ENCODE data around the gene MEIS3. TPM values are rescaled to one million over a fixed set of nuclear protein-coding genes. Genes with fewer than 3 reads are reported as not detected.

MEIS3 gene
- total and polyA plus RNA-seq, 2 donors from 2014 or later = 3.8 to 7.6 TPM

DNA sequence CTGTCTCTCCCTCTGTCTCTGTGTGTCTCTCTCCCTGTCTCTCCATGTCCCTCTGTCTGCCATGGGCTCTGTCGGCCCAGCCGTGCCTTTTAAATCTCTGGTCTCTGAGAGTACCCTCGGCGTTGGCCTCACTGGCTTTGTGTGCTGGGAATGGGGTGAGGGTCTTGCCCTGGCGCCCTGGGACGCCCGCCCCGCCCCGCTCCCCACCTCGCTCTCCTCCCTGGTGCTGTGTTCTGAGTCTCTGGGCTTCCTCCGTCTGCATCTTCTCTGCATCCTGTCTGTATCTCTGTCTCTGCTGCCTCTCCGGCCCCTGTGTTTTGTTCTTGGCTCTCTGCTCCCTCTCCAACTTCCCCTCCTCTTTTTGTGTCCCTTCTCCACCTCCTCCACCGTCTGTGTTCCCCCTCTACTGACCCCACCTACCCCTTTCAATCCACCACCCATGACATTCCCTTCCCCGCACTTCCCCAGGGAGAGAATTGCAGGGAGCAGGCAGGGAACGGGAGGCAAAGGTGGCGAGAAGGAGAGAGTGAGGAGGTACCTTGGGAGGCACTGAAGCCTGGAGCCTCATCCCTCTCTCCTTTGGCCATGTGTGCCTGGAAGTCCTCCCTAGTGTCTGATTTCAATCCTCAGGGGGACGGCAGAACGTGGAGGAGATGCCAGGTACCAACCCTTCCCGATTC, 4.0 kb upstream of the MEIS3 start:
- Histone ChIP-seq H3K27me3 (ENCODE audit: control insufficient read depth, insufficient read depth, low read length) (peaks cover 22% of the 10 kb centered on the region), H3K9ac (ENCODE audit: low read length in 3 of 3) (no peak overlapping the region), H3K9me3 (ENCODE audit: control insufficient read depth in 2 of 3, insufficient read depth in 1 of 3, low read length in 3 of 3) (no peaks in the 10 kb centered on the region), H3K4me3 (ENCODE audit: low read length in 3 of 3) (no peak overlapping the region), H3K36me3 (ENCODE audit: control insufficient read depth in 2 of 3, insufficient read depth in 3 of 3, low read length in 3 of 3) (no peaks in the 10 kb centered on the region), H3K4me1 (ENCODE audit: control insufficient read depth in 2 of 3, insufficient read depth in 2 of 3, low read depth in 1 of 3, low read length in 3 of 3) (peaks cover 0 to 5% (median 0%) of the 10 kb centered on the region in 3 donors), H3K27ac (ENCODE audit: low read depth in 2 of 2, low read length in 2 of 2) (no peak overlapping the region)
- TF ChIP-seq, protein P1, sequence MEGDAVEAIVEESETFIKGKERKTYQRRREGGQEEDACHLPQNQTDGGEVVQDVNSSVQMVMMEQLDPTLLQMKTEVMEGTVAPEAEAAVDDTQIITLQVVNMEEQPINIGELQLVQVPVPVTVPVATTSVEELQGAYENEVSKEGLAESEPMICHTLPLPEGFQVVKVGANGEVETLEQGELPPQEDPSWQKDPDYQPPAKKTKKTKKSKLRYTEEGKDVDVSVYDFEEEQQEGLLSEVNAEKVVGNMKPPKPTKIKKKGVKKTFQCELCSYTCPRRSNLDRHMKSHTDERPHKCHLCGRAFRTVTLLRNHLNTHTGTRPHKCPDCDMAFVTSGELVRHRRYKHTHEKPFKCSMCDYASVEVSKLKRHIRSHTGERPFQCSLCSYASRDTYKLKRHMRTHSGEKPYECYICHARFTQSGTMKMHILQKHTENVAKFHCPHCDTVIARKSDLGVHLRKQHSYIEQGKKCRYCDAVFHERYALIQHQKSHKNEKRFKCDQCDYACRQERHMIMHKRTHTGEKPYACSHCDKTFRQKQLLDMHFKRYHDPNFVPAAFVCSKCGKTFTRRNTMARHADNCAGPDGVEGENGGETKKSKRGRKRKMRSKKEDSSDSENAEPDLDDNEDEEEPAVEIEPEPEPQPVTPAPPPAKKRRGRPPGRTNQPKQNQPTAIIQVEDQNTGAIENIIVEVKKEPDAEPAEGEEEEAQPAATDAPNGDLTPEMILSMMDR (IDR thresholded peaks at IDR 0.05; ENCODE audit: borderline replicate concordance, extremely low read depth, insufficient read depth) = no peak
- intact Hi-C loops (cut with DNase I) = no loop called here
- FAIRE-seq = no peak
- DNase-seq = no peak

GRCh38 chr19:47422417-47423163, 3.3 kb upstream of the MEIS3 start:
- intact Hi-C loops (cut with DNase I) = no loop called here
- Histone ChIP-seq H3K36me3 (ENCODE audit: control insufficient read depth in 2 of 3, insufficient read depth in 3 of 3, low read length in 3 of 3) (no peaks in the 10 kb centered on the region), H3K9ac (ENCODE audit: low read length in 3 of 3) (no peak overlapping the region), H3K4me3 (ENCODE audit: low read length in 3 of 3) (peak overlapping the region in 1 of 3 donors; percentile 11), H3K9me3 (ENCODE audit: control insufficient read depth in 2 of 3, insufficient read depth in 1 of 3, low read length in 3 of 3) (no peaks in the 10 kb centered on the region), H3K4me1 (ENCODE audit: control insufficient read depth in 2 of 3, insufficient read depth in 2 of 3, low read depth in 1 of 3, low read length in 3 of 3) (peaks cover 0 to 2% (median 0%) of the 10 kb centered on the region in 3 donors), H3K27me3 (ENCODE audit: control insufficient read depth, insufficient read depth, low read length) (peaks cover 23% of the 10 kb centered on the region), H3K27ac (ENCODE audit: low read depth in 2 of 2, low read length in 2 of 2) (no peak overlapping the region)
- TF ChIP-seq, protein P1 (IDR thresholded peaks at IDR 0.05; ENCODE audit: borderline replicate concordance, extremely low read depth, insufficient read depth) = no peak
- FAIRE-seq (no peak), DNase-seq (no peak)

DNA sequence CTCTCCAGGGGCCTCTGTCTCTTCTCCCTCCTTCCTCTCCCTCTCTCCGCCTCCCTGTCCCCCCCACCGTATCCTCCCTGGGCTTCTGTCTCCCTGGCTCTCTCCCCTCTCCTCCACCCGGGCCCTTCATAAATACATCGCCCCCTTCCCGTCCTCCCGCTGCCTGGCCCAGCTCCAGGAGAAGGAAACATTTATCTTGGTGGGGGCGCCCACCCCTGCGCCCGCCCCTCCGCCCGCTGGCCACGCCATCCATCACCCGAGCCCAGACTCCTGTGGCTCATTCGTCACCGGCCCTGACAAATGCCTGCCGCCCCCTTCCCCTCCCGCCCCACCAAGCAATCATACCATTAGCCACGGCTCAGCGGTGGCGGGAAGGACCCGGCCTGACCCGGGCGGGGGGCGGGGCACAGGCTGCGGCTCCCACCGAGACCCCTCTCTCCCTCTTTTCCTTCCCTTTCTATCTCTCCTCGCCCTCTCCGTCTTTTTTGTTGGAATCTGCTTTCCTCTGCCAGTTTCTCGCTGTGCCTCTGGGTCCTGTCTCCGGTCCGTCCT, 2.6 kb upstream of the MEIS3 start:
- no peak overlapping the region for H3K9ac ChIP-seq (ENCODE audit: low read length in 3 of 3)
- H3K27me3 ChIP-seq (ENCODE audit: control insufficient read depth, insufficient read depth, low read length) = peaks cover 24% of the 10 kb centered on the region
- TF ChIP-seq, protein P1 (IDR thresholded peaks at IDR 0.05; ENCODE audit: borderline replicate concordance, extremely low read depth, insufficient read depth) = no peak
- intact Hi-C loops (cut with DNase I) = no loop called here
- H3K36me3 ChIP-seq (ENCODE audit: control insufficient read depth in 2 of 3, insufficient read depth in 3 of 3, low read length in 3 of 3) = no peaks in the 10 kb centered on the region
- peaks cover 0 to 2% (median 0%) of the 10 kb centered on the region in 3 donors for H3K4me1 ChIP-seq (ENCODE audit: control insufficient read depth in 2 of 3, insufficient read depth in 2 of 3, low read depth in 1 of 3, low read length in 3 of 3)
- no peaks in the 10 kb centered on the region for H3K9me3 ChIP-seq (ENCODE audit: control insufficient read depth in 2 of 3, insufficient read depth in 1 of 3, low read length in 3 of 3)
- DNase-seq (peak in 4 of 5 donors; percentile 82 to 89 (median 86)), FAIRE-seq (no peak)
- H3K27ac ChIP-seq (ENCODE audit: low read depth in 2 of 2, low read length in 2 of 2) = no peak overlapping the region
- peak overlapping the region in 1 of 3 donors; percentile 11 for H3K4me3 ChIP-seq (ENCODE audit: low read length in 3 of 3)
